Retinal pigment epithelial cell (primary cell): Measurements from ENCODE around the gene XYLT1.

Experiments used
- DNase-seq: peaks from one replicate; pipeline ENCODE4 v3.0.0-alpha.2; 2010; ENCODE audit warnings: low read depth
- H3K4me3 ChIP-seq: 2 replicates; pipeline ENCODE4 v1.5.1; 2011; ENCODE audit warnings: mild to moderate bottlenecking, low read length, control low read depth, moderate library complexity
- CTCF ChIP-seq: conservative IDR thresholded peaks from 2 replicates; pipeline ENCODE4 v1.5.1; 2011; ENCODE audit warnings: low read depth, low read length, control low read depth, inconsistent platforms

Gene XYLT1

DNA sequence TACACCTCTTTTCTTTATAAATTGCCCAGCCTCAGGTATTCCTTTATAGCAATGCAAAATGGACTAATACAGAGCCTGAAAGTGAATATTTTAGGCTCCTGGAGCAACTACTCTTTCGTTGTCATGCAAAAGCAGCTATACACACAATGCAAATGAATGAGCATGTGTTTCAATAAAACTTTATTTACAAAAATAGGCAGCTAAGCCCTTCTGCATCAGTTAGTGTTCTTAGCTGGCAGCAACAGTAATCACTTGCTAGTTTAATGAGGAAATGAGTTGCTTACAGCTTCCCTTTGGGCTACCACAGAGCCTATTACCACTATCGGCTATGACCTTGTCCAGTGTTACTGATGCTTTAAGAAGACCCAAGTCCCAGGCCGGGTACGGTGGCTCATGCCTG, 402.9 kb downstream of the XYLT1 start:
- no peak for DNase-seq
- H3K4me3 ChIP-seq = no peak overlapping the region
- TF ChIP-seq CTCF = no peak

DNA sequence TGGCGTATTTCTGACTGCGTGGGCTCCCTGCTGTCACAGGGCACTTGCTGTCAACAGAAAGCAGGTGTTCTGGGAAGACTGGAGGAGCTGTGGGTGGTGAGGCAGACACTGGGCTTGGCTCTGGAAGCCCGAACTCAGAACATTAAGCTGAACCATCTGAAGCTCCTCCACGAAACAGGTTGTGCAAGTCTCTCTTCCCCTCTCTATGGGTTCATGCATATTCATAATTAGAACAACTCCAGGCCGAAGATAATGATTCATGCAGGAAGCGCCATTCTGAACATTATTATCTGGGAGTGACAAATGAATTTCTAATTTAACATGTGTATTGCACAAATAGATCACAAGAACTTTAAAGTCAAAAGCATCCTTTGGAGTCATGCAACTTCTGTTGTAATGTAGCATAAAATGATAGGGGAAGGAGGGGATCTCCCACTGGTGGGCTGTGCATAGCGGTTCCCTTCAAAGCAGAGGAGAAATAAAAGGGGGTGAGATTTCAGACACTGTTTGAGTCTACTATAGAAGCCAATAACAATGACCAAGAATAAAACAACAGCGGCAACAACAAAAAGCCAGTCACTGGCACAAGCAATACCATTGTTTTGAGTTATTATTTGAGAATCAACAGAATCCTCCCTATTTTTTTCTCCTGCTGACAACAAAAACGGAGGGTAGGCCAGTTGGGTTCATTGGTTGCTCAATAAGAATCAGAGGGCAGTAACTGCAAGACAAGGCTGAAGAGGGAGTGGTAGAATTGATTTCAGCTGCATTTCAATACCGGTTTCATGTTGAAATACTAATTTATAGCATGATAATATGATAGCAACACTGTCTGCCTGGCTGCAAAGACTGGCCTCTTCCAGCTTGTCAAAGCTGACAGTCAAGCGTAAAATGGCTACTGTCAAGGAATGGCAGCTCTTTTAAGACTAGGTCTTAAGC, 407.3 kb downstream of the XYLT1 start:
- no peak for TF ChIP-seq CTCF
- H3K4me3 ChIP-seq = no peak overlapping the region
- no peak for DNase-seq

- no peak for TF ChIP-seq CTCF
- no peak for DNase-seq
- H3K4me3 ChIP-seq = no peak overlapping the region
These were observed 408.1 kb downstream of the XYLT1 start for GRCh38 chr16:17062676-17063075.

- no peak for TF ChIP-seq CTCF
- DNase-seq = no peak
- no peak overlapping the region for H3K4me3 ChIP-seq
These were observed 409.4 kb downstream of the XYLT1 start for GRCh38 chr16:17061326-17061725.

DNA sequence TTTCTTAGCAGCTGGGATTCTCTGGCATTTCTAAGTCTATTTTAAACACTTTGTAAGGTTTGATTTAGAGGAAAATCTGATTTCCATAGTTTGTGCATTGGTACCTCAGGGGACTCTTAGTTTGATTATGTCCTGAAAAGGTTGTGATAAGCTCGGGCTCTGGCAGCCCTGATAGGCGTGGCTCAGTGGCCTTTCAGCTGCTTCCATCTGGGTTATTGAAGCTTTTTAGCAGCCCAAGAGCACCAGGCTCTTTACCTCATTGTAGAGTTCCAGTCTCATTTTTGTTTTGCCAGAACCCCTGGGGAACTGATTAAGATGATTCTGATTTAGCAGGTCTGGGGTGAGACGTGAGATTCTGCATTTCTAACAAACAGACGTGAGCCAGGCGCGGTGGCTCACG, 412.3 kb downstream of the XYLT1 start:
- no peak for DNase-seq
- TF ChIP-seq CTCF = no peak
- H3K4me3 ChIP-seq = no peak overlapping the region

GRCh38 chr16:17056666-17057065, 414.1 kb downstream of the XYLT1 start:
- H3K4me3 ChIP-seq = no peak overlapping the region
- TF ChIP-seq CTCF = no peak
- no peak for DNase-seq
